BLaER1 treated with 17β-estradiol and CSF1 and Interleukin-3, amounts not matched to agents 10 nM and 100 nM (cell line): ENCODE measurements around the gene BCL10.
A peak's percentile ranks its signal among the peaks of the same experiment; 100 is the strongest.

Experiments used
- H3K27ac ChIP-seq, 11 experiments: shearing (Covaris generic); formaldehyde crosslinking; 2 replicates each; pipeline ENCODE4 v1.8.1; 2022
- H3K27me3 ChIP-seq, 11 experiments: shearing (Covaris generic); formaldehyde crosslinking; 2 replicates each; pipeline ENCODE4 v1.8.1; 2022
- H3K36me3 ChIP-seq, 11 experiments: shearing (Covaris generic); formaldehyde crosslinking; 2 replicates each; pipeline ENCODE4 v1.8.1; 2022
- H3K4me1 ChIP-seq, 10 experiments: shearing (Covaris generic); formaldehyde crosslinking; 2 replicates each; pipeline ENCODE4 v1.8.1; 2022
- H3K4me2 ChIP-seq, 11 experiments: shearing (Covaris generic); formaldehyde crosslinking; 2 replicates each; pipeline ENCODE4 v1.8.1; 2022
- H3K4me3 ChIP-seq, 10 experiments: shearing (Covaris generic); formaldehyde crosslinking; 2 replicates each; pipeline ENCODE4 v1.8.1; 2022
- H3K9ac ChIP-seq, 11 experiments: shearing (Covaris generic); formaldehyde crosslinking; 2 replicates each; pipeline ENCODE4 v1.8.1; 2022
- H3K9me3 ChIP-seq, 11 experiments: shearing (Covaris generic); formaldehyde crosslinking; replicated peaks in 1 of 11; 2 replicates each; pipeline ENCODE4 v1.8.1; 2022
- H4K20me1 ChIP-seq, 11 experiments: shearing (Covaris generic); formaldehyde crosslinking; 2 replicates each; pipeline ENCODE4 v1.8.1; 2022
- Cebpa-rat ChIP-seq, 11 experiments: shearing (Covaris generic); IDR thresholded peaks; 2 replicates each; pipeline ENCODE4 v1.8.1; 2022

BCL10 gene

DNA sequence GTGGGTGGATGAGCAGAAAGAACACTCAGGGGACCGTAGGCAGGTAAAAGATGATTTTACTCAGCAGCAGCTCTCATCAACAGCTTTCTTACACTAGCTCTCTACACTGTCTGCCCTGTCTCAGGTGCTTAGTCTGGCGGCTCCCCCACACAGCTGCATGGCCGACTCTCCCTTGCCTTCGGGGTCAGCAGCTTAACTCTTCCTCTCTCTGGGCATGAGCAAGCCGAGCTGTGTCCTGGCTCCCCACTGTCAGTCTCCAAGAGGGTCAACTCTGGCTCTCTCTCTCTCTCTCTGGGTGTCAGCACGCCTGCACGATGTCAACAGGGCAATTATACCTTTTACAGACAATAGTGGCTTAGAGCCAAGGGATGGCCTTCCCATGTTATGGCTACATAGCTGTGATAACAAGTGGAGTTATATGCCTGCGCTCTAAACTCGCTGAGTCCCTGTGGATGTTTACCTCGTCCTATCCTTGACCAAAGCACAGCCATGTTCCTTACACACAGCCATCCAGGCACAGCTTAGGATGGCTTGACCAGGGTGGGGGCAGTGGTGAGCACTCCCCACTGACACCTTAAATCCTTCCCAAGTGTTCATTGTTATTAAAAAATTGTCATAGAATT is 3.1 kb upstream of the BCL10 start:
- H3K9ac ChIP-seq, result peak overlapping the region in 1 of 11 experiments; percentile 31; a peak in 1 of 22 replicates
- H3K4me1 ChIP-seq, result peaks cover 18 to 38% (median 31%) of the 10 kb centered on the region in 10 experiments
- peak overlapping the region in 1 of 10 experiments; percentile 12; a peak in 1 of 20 replicates for H3K4me3 ChIP-seq
- peaks cover 0 to 25% (median 8%) of the 10 kb centered on the region in 11 experiments; a peak in 18 of 22 replicates for H3K9me3 ChIP-seq
- H3K27ac ChIP-seq, result peak overlapping the region in 9 of 11 experiments; percentile 3 to 92 (median 50); a peak in 13 of 22 replicates
- H3K36me3 ChIP-seq, result 0 out of 22 replicates have a peak, but pooled peaks cover 0 to under 1% (median 0%) of the 10 kb centered on the region in 11 experiments
- no peaks in the 10 kb centered on the region for H3K27me3 ChIP-seq
- peaks cover 0 to 13% (median 6%) of the 10 kb centered on the region in 11 experiments; a peak in 11 of 22 replicates for H4K20me1 ChIP-seq
- TF ChIP-seq Cebpa-rat (IDR thresholded peaks at IDR 0.05), result no peak
- H3K4me2 ChIP-seq, result peak overlapping the region in 7 of 11 experiments; percentile 36 to 76 (median 52); a peak in 14 of 22 replicates

DNA sequence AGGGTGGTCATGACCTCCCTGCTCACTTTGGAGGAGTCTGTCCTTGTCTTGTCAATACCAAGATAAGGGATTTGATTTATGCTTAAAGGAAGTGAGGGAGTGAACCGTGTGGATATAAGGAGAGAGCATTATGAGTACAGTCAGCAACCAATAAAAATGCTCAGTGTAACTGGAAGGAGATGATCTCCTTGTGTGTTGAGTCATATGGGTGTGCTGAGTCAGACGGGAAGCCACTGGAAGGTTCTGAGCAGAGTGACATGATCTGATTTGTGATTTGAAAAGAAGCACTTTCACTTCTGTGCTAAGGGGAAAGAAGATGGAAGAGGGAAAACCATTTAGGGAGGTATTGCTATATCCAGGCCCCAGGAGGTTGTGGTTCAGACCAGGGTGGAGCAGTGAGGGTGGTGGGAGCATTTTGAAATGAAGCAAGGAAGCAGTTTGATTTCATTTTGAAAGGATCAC is 2.5 kb upstream of the BCL10 start:
- H3K36me3 ChIP-seq, result peaks cover 0 to 7% (median 3%) of the 10 kb centered on the region in 11 experiments; a peak in 6 of 22 replicates
- H4K20me1 ChIP-seq, result peaks cover 0 to 20% (median 13%) of the 10 kb centered on the region in 11 experiments; a peak in 15 of 22 replicates
- H3K9me3 ChIP-seq, result peaks cover 0 to 18% (median 2%) of the 10 kb centered on the region in 11 experiments; a peak in 12 of 22 replicates
- H3K4me2 ChIP-seq, result peak overlapping the region in 7 of 11 experiments; percentile 36 to 76 (median 52); a peak in 14 of 22 replicates
- TF ChIP-seq Cebpa-rat (IDR thresholded peaks at IDR 0.05), result no peak
- no peaks in the 10 kb centered on the region for H3K27me3 ChIP-seq
- H3K27ac ChIP-seq, result peak overlapping the region in 9 of 11 experiments; percentile 3 to 92 (median 50); a peak in 14 of 22 replicates
- peak overlapping the region in 1 of 11 experiments; percentile 31; a peak in 1 of 22 replicates for H3K9ac ChIP-seq
- H3K4me1 ChIP-seq, result peaks cover 24 to 45% (median 38%) of the 10 kb centered on the region in 10 experiments
- peak overlapping the region in 1 of 10 experiments; percentile 12; a peak in 1 of 20 replicates for H3K4me3 ChIP-seq

- peak overlapping the region in 4 of 11 experiments; percentile 87 to 96 (median 92); a peak in 6 of 22 replicates for H3K27ac ChIP-seq
- H3K9ac ChIP-seq, result no peak overlapping the region
- no peak for TF ChIP-seq Cebpa-rat (IDR thresholded peaks at IDR 0.05)
- no peaks in the 10 kb centered on the region for H3K27me3 ChIP-seq
- peak overlapping the region in 6 of 11 experiments; percentile 67 to 85 (median 73); a peak in 6 of 22 replicates for H3K4me2 ChIP-seq
- H4K20me1 ChIP-seq, result peaks cover 6 to 31% (median 23%) of the 10 kb centered on the region in 11 experiments; a peak in 16 of 22 replicates
- H3K4me3 ChIP-seq, result no peak overlapping the region
- peaks cover 0 to 12% (median 0%) of the 10 kb centered on the region in 11 experiments; a peak in 3 of 22 replicates for H3K9me3 ChIP-seq
- peaks cover 3 to 18% (median 12%) of the 10 kb centered on the region in 11 experiments; a peak in 20 of 22 replicates for H3K36me3 ChIP-seq
- H3K4me1 ChIP-seq, result peaks cover 22 to 56% (median 40%) of the 10 kb centered on the region in 10 experiments
These were observed 1.4 kb upstream of the BCL10 start for GRCh38 chr1:85277802-85278201.

- no peak for TF ChIP-seq Cebpa-rat (IDR thresholded peaks at IDR 0.05)
- H4K20me1 ChIP-seq, result peaks cover 8 to 38% (median 30%) of the 10 kb centered on the region in 11 experiments; a peak in 18 of 22 replicates
- peak overlapping the region; percentile 85 to 96 (median 87) for H3K27ac ChIP-seq
- H3K9me3 ChIP-seq, result peaks cover 0 to 12% (median 0%) of the 10 kb centered on the region in 11 experiments; a peak in 3 of 22 replicates
- H3K4me3 ChIP-seq, result peak overlapping the region; percentile 77 to 99 (median 89)
- H3K4me1 ChIP-seq, result peaks cover 22 to 63% (median 40%) of the 10 kb centered on the region in 10 experiments
- H3K36me3 ChIP-seq, result peaks cover 10 to 25% (median 19%) of the 10 kb centered on the region in 11 experiments; a peak in 21 of 22 replicates
- H3K9ac ChIP-seq, result peak overlapping the region; percentile 86 to 96 (median 89); a peak in 21 of 22 replicates
- peak overlapping the region; percentile 64 to 85 (median 72) for H3K4me2 ChIP-seq
- H3K27me3 ChIP-seq, result no peaks in the 10 kb centered on the region
These were observed 677 bp upstream of the BCL10 start for GRCh38 chr1:85276978-85277639.

DNA sequence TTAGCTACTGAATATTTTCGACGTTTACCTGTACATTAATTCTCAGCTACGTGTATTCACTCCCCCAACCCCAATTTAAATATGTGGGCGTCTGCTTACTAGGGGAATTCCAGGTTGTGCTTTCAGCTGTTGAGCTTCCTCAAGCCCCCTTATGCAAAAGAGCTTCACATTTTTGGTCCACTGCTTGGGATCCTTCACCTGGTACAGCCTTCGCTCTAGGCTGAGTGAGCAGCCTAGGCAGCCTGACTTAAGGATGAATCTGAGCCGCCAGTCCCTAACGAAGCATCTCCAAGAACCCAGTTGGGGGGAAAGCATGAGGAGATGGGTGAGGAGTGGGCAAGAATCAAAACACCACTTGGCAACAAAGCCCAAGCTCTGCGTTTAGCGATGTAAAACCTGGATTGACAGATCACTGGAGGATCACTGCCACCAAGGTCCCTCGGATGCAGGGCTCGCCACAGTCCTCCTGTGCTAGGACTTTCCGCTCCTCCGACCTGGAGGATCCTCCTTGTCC is 674 bp downstream of the BCL10 start:
- Histone ChIP-seq H3K4me2 (peak overlapping the region; percentile 82 to 96 (median 91)), H4K20me1 (peaks cover 19 to 51% (median 43%) of the 10 kb centered on the region in 11 experiments; a peak in 19 of 22 replicates), H3K36me3 (peaks cover 24 to 38% (median 33%) of the 10 kb centered on the region in 11 experiments), H3K4me3 (peak overlapping the region; percentile 77 to 99 (median 89)), H3K27ac (peak overlapping the region; percentile 85 to 96 (median 87)), H3K9me3 (peaks cover 0 to 12% (median 0%) of the 10 kb centered on the region in 11 experiments; a peak in 3 of 22 replicates), H3K4me1 (peaks cover 22 to 72% (median 40%) of the 10 kb centered on the region in 10 experiments), H3K9ac (peak overlapping the region; percentile 86 to 96 (median 89)), H3K27me3 (no peaks in the 10 kb centered on the region)
- no peak for TF ChIP-seq Cebpa-rat (IDR thresholded peaks at IDR 0.05)

- peak overlapping the region; percentile 86 to 96 (median 89); a peak in 19 of 22 replicates for H3K9ac ChIP-seq
- H3K36me3 ChIP-seq, result peaks cover 31 to 46% (median 40%) of the 10 kb centered on the region in 11 experiments
- peaks cover 22 to 72% (median 40%) of the 10 kb centered on the region in 10 experiments for H3K4me1 ChIP-seq
- H3K9me3 ChIP-seq, result peaks cover 0 to 11% (median 0%) of the 10 kb centered on the region in 11 experiments; a peak in 3 of 22 replicates
- H3K27me3 ChIP-seq, result no peaks in the 10 kb centered on the region
- no peak for TF ChIP-seq Cebpa-rat (IDR thresholded peaks at IDR 0.05)
- peak overlapping the region; percentile 77 to 99 (median 89) for H3K4me3 ChIP-seq
- H4K20me1 ChIP-seq, result peaks cover 21 to 59% (median 51%) of the 10 kb centered on the region in 11 experiments; a peak in 19 of 22 replicates
- H3K4me2 ChIP-seq, result peak overlapping the region; percentile 82 to 96 (median 91)
- peak overlapping the region in 9 of 11 experiments; percentile 6 to 96 (median 92); a peak in 14 of 22 replicates for H3K27ac ChIP-seq
These were observed 1.4 kb downstream of the BCL10 start for GRCh38 chr1:85274969-85275453.

DNA sequence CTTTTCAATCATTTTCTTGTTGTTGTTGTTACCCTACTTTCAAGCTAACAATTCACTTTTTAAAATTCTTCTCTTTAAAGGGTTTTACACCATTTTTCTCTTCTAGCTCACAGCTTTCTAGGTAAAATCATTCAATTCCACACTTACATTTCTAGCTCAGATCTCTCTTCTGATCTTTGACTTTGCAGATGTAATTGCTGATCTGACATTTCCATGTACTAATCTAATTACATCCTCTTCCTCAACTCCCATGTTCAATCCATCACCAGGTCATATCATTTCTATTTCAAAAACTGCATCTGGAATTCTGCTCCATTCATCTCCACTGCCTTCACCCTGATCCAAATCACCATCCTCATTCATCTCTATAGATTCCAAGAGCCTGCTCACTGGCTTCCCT is 3.0 kb downstream of the BCL10 start:
- no peak for TF ChIP-seq Cebpa-rat (IDR thresholded peaks at IDR 0.05)
- Histone ChIP-seq H3K9me3 (no peaks in the 10 kb centered on the region), H3K36me3 (peaks cover 46 to 62% (median 56%) of the 10 kb centered on the region in 11 experiments), H3K27me3 (no peaks in the 10 kb centered on the region), H3K4me3 (peak overlapping the region in 1 of 10 experiments; percentile 99; a peak in 1 of 20 replicates), H3K9ac (no peak overlapping the region), H3K4me1 (peaks cover 22 to 58% (median 30%) of the 10 kb centered on the region in 10 experiments), H3K27ac (no peak overlapping the region), H4K20me1 (peaks cover 33 to 72% (median 65%) of the 10 kb centered on the region in 11 experiments; a peak in 20 of 22 replicates), H3K4me2 (peak overlapping the region in 8 of 11 experiments; percentile 82 to 96 (median 91); a peak in 8 of 22 replicates)
